Osteoblast (primary cell): ENCODE measurements around the gene NCK2. TPM values are rescaled to one million over a fixed set of nuclear protein-coding genes. Genes with fewer than 3 reads are reported as not detected.

Experiments
- DNase-seq: peaks from one replicate; pipeline ENCODE4 v3.0.0; 2011; ENCODE audit warnings: low spot score, mixed read lengths; ENCODE audit not compliant: insufficient read length; ENCODE audit errors: missing footprints
- H2AFZ ChIP-seq: 2 replicates; pipeline ENCODE4 v1.6.0; 2011; ENCODE audit warnings: mild to moderate bottlenecking, low read length
- H3K27ac ChIP-seq: 2 replicates; pipeline ENCODE4 v1.5.1; 2011; ENCODE audit warnings: mild to moderate bottlenecking, low read depth, low read length, moderate library complexity
- H3K27me3 ChIP-seq: 2 replicates; pipeline ENCODE4 v1.6.0; 2012; ENCODE audit warnings: mild to moderate bottlenecking, control low read depth, inconsistent platforms, low read length, moderate library complexity; ENCODE audit not compliant: insufficient read depth
- H3K36me3 ChIP-seq: 2 replicates; pipeline ENCODE4 v1.5.1; 2011; ENCODE audit warnings: mild to moderate bottlenecking, low read length, control low read depth, moderate library complexity; ENCODE audit not compliant: insufficient read depth
- H3K4me1 ChIP-seq: 2 replicates; pipeline ENCODE4 v1.5.1; 2011; ENCODE audit warnings: mild to moderate bottlenecking, low read length, control low read depth, moderate library complexity; ENCODE audit not compliant: insufficient read depth
- H3K4me2 ChIP-seq: 2 replicates; pipeline ENCODE4 v1.6.0; 2011; ENCODE audit warnings: mild to moderate bottlenecking, low read length; ENCODE audit not compliant: insufficient read depth
- H3K4me3 ChIP-seq: fragments of 200-600 bp; sonication (generic); 3 replicates; pipeline ENCODE4 v1.5.1; 2012; ENCODE audit warnings: mild to moderate bottlenecking, low read length, inconsistent platforms; ENCODE audit not compliant: insufficient read depth
- H3K79me2 ChIP-seq: 2 replicates; pipeline ENCODE4 v1.6.0; 2012; ENCODE audit warnings: mild to moderate bottlenecking, low read length, control low read depth, inconsistent platforms; ENCODE audit not compliant: insufficient read depth
- H3K9me3 ChIP-seq: 2 replicates; pipeline ENCODE4 v1.5.1; 2011; ENCODE audit warnings: low read depth, low read length, control low read depth
- H4K20me1 ChIP-seq: 2 replicates; pipeline ENCODE4 v1.6.0; 2012; ENCODE audit warnings: mild to moderate bottlenecking, low read length, control low read depth; ENCODE audit not compliant: insufficient read depth
- total RNA-seq: library from RNA; depleted of rRNA; stranded (reverse); fragments of >200 nt; gene quantifications from 2 replicates; pipeline ENCODE4 v1.2.3, GENCODE V29; 2012
- TF ChIP-seq, protein P1 (sequence below): IDR thresholded peaks from 2 replicates; pipeline ENCODE4 v1.5.1; 2011; ENCODE audit warnings: mild to moderate bottlenecking, low read depth, low read length, moderate library complexity; ENCODE audit errors: extremely low read depth

NCK2 gene
- total RNA-seq, 1 donor, result 28.6 TPM

DNA sequence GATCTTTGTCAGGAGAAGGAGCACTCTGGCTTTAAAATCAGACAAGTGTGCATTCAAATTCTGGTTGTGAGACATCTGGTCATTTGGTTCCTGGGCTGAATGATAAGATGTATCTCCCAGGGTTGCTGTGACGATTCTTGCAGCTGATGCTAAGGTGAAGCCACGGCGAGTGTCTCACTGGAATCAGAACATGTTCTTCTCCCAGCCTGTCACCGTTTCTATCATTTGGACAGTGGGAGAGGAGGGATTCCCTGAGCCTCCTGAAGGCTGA is 68.3 kb downstream of the NCK2 start:
- Histone ChIP-seq H3K27ac (no peak overlapping the region), H3K36me3 (peaks cover 5% of the 10 kb centered on the region), H3K79me2 (peaks cover 54% of the 10 kb centered on the region), H3K9me3 (no peaks in the 10 kb centered on the region), H3K4me2 (no peak overlapping the region), H2AFZ (no peak overlapping the region), H3K27me3 (no peaks in the 10 kb centered on the region), H4K20me1 (peaks cover 31% of the 10 kb centered on the region), H3K4me3 (no peak overlapping the region), H3K4me1 (peaks cover 20% of the 10 kb centered on the region)
- TF ChIP-seq, protein P1, sequence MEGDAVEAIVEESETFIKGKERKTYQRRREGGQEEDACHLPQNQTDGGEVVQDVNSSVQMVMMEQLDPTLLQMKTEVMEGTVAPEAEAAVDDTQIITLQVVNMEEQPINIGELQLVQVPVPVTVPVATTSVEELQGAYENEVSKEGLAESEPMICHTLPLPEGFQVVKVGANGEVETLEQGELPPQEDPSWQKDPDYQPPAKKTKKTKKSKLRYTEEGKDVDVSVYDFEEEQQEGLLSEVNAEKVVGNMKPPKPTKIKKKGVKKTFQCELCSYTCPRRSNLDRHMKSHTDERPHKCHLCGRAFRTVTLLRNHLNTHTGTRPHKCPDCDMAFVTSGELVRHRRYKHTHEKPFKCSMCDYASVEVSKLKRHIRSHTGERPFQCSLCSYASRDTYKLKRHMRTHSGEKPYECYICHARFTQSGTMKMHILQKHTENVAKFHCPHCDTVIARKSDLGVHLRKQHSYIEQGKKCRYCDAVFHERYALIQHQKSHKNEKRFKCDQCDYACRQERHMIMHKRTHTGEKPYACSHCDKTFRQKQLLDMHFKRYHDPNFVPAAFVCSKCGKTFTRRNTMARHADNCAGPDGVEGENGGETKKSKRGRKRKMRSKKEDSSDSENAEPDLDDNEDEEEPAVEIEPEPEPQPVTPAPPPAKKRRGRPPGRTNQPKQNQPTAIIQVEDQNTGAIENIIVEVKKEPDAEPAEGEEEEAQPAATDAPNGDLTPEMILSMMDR, result no peak
- no peak for DNase-seq

DNA sequence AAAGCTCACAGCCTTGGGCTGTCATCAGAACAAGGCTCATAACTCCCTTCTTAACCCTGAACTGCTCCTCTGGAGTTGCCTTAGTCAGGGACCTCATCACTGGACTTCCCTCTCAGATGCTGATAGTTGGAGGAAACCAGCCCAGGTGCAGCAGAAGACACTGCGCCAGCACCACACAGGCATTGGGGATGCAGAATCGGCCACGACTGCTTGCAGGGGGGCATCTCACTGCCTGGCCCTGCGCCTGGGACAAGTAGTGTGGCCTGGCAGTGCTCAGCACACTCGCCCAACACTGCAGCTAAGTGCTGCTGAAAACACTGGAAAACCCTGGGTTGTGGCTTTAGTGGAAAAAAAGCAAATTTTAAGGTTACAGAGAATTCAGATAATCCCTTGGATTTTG is 68.7 kb downstream of the NCK2 start:
- no peak overlapping the region for H3K4me3 ChIP-seq
- H3K36me3 ChIP-seq, result peaks cover 5% of the 10 kb centered on the region
- H3K79me2 ChIP-seq, result peaks cover 53% of the 10 kb centered on the region
- H3K27me3 ChIP-seq, result no peaks in the 10 kb centered on the region
- peaks cover 31% of the 10 kb centered on the region for H4K20me1 ChIP-seq
- H3K9me3 ChIP-seq, result no peaks in the 10 kb centered on the region
- no peak overlapping the region for H3K4me2 ChIP-seq
- H3K4me1 ChIP-seq, result peaks cover 20% of the 10 kb centered on the region
- H2AFZ ChIP-seq, result no peak overlapping the region
- TF ChIP-seq, protein P1, result no peak
- DNase-seq, result no peak
- H3K27ac ChIP-seq, result no peak overlapping the region

DNA sequence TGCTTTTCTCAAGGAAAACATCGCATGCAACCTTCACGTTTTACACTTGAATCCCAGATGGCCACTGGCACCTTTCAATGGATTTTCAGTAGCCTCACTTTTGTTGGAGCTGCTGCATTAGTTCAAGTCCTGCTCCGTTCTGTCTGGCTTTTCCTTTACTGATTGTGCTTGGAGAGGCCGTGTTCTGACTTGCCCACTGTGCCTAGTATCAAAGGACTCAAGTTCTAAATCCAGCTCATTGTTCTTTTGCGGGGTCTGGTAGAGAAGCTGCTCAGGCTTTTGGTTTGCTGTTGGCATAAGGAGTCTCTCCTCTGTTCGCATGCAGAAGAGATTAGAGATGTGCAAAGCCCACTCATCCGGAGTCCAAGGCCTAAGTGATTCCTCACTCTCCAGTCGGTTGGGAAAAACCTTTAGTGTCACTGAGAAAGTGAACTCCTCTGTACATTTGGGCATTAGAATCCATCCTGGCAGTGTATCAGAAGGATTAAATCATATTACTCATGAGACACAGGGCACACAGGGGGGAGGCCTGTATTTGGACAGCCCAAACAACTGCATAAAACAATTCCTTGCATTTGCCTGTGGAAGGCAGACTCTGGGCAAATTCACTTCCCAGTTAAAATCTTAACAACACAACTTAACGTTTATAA is 69.7 kb downstream of the NCK2 start:
- peaks cover 31% of the 10 kb centered on the region for H4K20me1 ChIP-seq
- DNase-seq, result no peak

DNA sequence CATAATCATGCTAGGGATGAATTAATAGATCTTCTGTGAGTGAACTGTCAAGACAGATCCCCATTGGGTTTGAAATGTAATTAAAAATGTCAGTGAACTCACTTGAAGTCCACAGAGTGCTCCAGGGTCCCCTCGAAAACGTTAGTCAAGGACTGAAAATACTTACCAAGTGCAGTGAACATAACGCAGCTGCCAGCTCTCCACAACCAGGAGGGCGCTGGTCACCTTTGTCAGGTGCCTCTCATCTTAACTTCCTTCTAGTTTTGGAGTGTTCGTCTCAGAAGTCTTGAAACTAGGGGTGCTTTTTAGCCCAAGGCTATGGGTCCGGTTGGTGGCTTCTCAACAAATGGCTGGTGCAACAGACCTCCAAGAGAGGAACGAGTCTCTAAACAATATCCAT is 70.7 kb downstream of the NCK2 start:
- H3K27me3 ChIP-seq, result no peaks in the 10 kb centered on the region
- no peak overlapping the region for H3K4me2 ChIP-seq
- H3K79me2 ChIP-seq, result peaks cover 42% of the 10 kb centered on the region
- peaks cover 35% of the 10 kb centered on the region for H4K20me1 ChIP-seq
- TF ChIP-seq, protein P1, result no peak
- H3K4me3 ChIP-seq, result no peak overlapping the region
- H3K9me3 ChIP-seq, result no peaks in the 10 kb centered on the region
- no peak overlapping the region for H3K27ac ChIP-seq
- no peak for DNase-seq
- peaks cover 20% of the 10 kb centered on the region for H3K4me1 ChIP-seq
- peaks cover 5% of the 10 kb centered on the region for H3K36me3 ChIP-seq
- H2AFZ ChIP-seq, result no peak overlapping the region

More for the DNA sequence above, 69.7 kb downstream of the NCK2 start:
- Histone ChIP-seq H3K4me2 (no peak overlapping the region), H3K4me1 (peaks cover 20% of the 10 kb centered on the region), H3K36me3 (peaks cover 5% of the 10 kb centered on the region), H3K27ac (no peak overlapping the region), H3K79me2 (peaks cover 46% of the 10 kb centered on the region), H3K27me3 (no peaks in the 10 kb centered on the region), H3K4me3 (no peak overlapping the region), H2AFZ (no peak overlapping the region), H3K9me3 (no peaks in the 10 kb centered on the region)
- TF ChIP-seq, protein P1, result no peak
